GM18520 (cell line): ENCODE results near the gene ATF7.
"Not testable (repeated sequence)": the region's sequence is repeated elsewhere in the genome, so short reads cannot be mapped to it uniquely, and the experiment has no call there.

Experiments used
- ATAC-seq: cut with Tn5 transposase; IDR thresholded peaks from one replicate; pipeline ENCODE4 v1.9.1; 2021; ENCODE audit not compliant: unreplicated experiment

ATF7 gene

GRCh38 chr12:53567961-53568808 is 58.0 kb downstream of the ATF7 start:
- no peak for ATAC-seq

DNA sequence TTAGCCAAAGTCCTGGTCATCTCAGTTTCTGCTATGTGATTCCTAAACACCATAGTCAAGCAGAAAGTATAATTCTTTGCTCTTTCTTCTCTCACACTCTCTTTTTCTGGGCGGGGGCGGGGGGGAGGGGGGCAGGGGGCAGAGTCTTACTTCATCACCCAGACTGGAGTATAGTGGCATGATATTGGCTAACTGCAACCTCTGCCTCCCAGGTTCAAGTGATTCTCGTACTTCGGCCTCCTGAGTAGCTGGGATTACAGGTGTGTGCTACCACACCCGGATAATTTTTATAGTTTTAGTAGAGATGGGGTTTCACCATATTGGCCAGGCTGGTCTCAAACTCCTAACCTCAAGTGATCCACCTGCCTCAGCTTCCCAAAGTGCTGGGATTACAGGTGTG is 60.8 kb downstream of the ATF7 start:
- not testable (repeated sequence) for ATAC-seq

DNA sequence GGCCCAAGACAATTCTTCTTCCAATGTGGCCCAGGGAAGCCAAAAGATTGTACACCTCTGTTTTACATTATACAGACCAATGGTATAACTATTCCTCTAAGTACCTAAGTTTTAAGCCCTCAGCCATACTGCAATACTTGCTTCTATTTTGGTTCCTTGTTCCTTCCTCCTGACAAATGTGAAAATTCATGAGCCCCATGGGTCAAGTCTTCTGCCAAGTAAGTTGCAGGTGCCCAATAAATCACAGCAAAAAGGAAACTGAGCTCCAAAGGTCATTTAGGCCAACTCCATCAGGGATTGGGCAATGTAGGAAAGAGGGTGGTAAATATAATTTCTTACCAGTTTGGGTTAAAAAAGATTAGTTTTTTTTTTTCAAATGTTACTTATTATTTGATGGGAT is 61.2 kb downstream of the ATF7 start:
- ATAC-seq: no peak

GRCh38 chr12:53564278-53564677 is 61.9 kb downstream of the ATF7 start:
- ATAC-seq: no peak

- no peak for ATAC-seq
Observed at GRCh38 chr12:53563452-53564028, 62.6 kb downstream of the ATF7 start.

- no peak for ATAC-seq
Observed at GRCh38 chr12:53561590-53561953, 64.6 kb downstream of the ATF7 start.

DNA sequence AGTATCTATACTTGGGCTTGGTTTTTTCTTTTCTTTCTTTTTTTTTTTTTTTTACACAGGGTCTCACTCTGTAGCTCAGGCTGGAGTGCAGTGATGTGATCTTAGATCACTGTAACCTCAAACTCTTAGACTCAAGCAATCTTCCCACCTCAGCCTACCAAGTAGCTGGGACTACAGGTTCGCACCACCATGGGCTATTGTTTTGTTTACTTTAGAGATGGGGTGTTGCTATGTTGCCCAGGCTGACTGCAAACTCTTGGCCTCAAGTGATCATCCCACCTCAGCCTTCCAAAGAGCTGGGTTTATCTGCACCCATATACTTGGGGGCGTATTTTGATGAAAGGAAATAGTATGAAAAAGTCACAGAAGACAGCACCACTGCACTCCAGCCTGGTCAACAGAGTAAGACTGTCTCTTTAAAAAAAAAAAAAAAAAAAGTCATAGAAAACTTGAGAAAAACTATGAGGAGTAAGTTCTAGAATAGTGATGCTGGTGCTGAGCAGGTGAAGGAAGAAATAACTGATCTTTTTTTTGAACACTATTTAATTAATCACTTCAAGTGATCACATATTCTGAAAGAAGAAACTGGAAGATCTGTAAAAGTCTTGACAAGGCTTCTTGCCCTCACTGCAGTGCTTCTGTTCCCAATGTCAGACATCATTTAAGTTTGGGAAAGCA is 65.1 kb downstream of the ATF7 start:
- ATAC-seq: no peak

DNA sequence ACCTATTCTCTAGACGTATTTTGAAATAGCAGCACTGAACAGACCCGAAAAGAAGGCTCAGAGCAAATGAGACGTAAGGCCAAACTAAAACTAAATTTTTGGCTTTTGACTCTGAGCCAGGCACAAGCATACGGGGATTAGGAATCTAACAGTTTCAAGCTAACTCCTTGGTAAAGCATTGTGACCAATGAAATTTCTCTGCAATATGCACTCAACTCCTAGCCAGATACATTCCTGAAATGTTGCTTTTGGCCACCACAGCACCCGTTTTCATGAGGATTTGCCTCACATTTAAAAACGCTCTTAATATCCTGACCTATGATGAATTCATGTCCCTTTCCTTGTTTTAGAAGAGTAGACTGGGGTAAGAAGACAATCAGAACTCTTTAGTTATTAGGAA is 65.8 kb downstream of the ATF7 start:
- no peak for ATAC-seq

DNA sequence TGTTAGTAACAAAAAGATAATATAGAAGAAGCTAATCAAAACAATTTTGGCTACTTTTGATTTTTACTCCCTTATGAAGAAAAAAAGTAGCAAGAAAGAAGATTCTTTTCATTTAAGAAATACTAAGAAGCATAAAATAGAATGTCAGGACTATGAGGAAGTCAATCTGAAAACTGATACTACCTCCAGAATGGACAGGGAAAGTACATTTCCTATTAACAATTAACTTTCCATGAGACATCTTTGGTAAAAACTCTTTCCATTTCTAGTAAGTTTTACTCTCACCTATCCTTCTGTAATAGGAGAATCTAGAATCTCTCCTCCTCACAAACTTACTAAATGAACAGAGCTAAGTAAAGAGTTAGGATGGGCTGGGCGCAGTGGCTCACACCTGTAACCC is 67.6 kb downstream of the ATF7 start:
- no peak for ATAC-seq

DNA sequence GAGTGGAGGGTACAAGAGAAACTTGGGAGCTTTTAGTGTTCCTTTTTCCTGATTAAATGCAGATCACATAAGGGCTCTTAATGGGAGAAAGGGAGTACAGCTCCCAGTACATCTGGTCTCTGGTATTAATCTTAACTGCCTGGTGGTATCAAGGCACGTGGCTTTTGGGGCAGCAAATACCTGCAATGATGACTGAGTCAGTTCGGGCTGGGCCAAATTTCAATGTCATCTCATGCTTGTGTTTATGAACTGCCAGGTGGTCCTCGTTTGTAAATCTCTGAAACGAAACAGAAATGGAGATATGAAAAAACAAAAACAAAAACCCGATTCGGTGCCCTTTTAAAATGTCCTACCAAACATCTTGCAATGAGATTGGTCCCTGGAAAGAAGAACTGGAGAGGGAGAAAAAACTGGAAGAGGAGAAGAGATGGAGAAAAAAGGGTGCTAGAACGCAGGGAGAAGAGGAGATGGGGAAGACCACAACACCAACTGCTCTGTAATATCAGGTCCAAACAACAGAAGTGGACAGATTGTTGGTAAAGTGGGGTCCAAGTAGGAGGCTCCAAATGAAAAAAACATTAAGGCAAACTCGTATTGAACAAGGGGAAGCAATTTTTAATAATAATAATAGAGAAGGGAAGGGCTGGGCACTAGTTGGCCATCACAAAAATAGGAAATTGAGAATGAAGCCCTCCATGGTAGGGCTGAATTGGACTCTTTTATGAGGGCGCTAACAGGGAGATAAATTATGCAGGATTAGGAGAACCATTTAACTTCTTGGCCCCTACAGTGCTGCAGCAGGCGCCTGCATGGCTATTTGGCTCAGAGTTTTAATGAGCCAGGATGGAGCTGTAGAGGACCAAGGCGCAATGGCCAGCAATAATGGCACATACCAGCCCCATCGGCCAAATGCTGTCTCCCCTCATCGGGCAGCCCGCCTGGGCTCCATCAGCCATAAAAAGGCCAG is 73.5 kb downstream of the ATF7 start:
- ATAC-seq: no peak

DNA sequence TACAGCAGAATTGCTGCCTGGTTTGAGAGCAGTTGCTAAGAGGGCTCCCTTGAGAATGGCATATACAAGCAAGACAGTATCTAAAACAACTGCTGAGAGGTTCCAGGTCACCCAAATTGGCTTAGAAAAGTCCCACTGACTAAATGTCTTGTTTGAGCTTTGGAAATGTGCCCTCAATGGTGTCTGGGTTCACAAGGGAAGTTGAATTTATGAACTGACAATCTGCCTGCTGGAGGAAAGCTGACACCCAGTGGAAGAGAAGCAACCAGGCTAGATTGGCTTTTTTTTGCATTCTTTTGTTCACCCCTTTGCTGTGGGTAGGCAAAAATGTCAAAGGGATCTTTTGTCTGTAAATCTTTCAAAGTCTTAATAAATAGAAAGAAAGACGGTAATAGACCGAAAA is 74.3 kb downstream of the ATF7 start:
- no peak for ATAC-seq

DNA sequence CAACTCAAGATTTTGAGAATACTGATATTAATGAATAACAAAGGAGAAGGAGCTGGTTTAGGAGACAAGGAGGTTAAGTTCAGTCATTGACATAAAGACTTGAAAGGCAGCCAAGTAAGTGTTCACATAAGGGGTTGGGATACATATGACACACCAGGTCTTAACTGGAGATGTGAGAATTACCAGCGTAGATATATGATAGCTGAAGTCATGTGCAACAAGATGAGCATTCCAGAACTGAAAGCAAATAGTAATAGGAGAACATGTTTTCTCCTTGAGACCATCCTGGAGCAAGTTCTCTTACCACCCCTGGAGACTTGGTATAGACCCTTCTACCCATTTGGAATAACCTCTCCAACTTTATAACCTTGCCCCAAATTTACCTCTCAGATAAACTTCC is 75.6 kb downstream of the ATF7 start:
- no peak for ATAC-seq

GRCh38 chr12:53550131-53550530 is 76.1 kb downstream of the ATF7 start:
- not testable (repeated sequence) for ATAC-seq

- not testable (repeated sequence) for ATAC-seq
Observed at GRCh38 chr12:53548354-53548753, 77.8 kb downstream of the ATF7 start.

GRCh38 chr12:53543539-53543938 is 82.6 kb downstream of the ATF7 start:
- no peak for ATAC-seq

DNA sequence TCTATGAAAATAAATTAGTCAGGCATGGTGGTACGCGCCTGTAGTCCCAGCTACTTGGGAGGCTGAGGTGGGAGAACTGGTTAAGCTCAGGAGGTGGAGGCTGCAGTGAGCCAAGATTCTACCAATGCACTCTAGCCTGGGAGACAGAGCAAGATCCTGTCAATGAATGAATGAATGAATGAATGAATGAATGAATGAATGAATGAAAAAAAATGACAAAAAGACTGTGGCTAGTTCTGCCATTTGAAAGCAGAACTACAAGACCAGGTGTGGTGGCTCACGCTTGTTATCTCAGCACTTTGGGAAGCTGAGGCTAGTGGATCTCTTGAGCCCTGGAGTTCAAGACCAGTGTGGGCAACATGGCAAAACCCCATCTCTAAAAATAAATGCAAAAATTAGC is 86.7 kb downstream of the ATF7 start:
- no peak for ATAC-seq

DNA sequence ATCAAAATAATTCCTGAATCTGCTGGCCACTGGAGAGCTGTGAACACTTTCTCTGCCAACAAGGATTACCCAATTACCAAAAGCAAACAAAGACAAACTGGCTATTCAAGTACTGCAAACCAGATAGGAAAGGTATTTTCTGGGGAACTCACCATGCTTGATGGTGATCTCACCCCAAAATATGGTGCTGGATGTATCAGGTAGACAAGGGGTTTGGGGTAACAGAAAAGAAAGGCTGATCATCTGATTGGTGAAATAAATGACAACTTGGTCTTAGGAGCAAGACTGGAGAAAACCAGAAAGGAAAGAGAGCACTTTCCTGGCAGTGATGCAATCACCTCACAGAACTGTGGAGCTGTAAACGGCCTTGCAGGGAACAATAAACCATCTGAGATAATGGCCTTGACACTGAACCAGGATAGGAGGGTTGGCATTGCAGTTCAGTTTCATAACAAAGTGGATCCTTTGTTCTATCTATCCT is 87.9 kb downstream of the ATF7 start:
- ATAC-seq: no peak

GRCh38 chr12:53536962-53537361 is 89.2 kb downstream of the ATF7 start:
- ATAC-seq: no peak

DNA sequence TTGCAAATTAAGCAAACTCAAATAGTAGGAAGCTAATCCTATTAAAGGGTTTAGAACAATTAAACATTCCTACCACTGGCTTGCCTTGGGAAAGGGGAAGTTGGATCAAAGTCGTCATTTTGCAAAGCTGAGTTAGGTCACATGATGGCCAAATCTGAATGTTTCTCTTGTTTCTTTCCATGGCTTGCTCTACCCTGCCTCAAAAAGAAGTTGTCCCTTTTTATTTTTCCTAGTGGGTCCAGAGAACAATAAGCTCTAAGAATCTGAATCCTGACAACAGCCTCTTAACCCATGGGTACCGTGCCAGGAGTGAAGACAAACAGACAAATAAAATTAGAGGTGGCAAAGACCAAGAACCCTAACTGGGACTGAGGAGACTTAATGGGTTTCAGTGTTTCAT is 92.7 kb downstream of the ATF7 start:
- ATAC-seq: no peak

- no peak for ATAC-seq
Observed at GRCh38 chr12:53532524-53533445, 93.4 kb downstream of the ATF7 start.
